GM10266 (cell line): ENCODE results near the gene ZNF660.

ENCODE experiments used
- DNase-seq: peaks from one replicate; pipeline ENCODE4 v3.0.0; 2012; ENCODE audit errors: extremely low spot score
- CTCF ChIP-seq: IDR thresholded peaks from 2 replicates; pipeline ENCODE4 v1.5.1; 2012; ENCODE audit warnings: mild to moderate bottlenecking, low read depth; ENCODE audit not compliant: control insufficient read depth, insufficient read depth; ENCODE audit errors: missing control alignments

Gene ZNF660

GRCh38 chr3:44601749-44602148 lies 17.0 kb downstream of the ZNF660 start:
- DNase-seq = no peak
- TF ChIP-seq CTCF = no peak

DNA sequence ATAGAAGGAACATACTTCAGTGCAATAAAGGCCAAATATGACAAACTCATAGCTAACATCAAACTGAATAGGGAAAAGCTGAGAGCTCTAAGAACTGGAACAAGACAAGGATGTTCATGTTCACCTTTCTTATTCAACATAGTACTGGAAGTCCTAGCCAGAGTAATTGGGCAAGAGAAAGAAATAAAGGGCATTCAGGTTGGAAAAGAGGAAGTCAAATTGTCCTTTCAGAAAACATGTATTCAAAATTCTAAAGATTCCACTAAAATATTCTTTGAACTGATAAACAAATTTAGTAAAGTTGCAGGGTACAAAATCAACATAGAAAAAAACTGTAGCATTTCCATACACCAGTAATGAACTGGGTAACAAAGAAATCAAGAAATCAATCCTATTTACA lies 27.9 kb downstream of the ZNF660 start:
- no peak for DNase-seq
- no peak for TF ChIP-seq CTCF

GRCh38 chr3:44624749-44625480 lies 40.2 kb downstream of the ZNF660 start, which contains the start of gene ZNF197:
Gene ZNF197 (plus strand): TSS chr3:44625036. CDS start chr3:44629155, 4,119 bp downstream.
- TF ChIP-seq CTCF = peak; percentile 24
- peak; percentile 75 for DNase-seq

GRCh38 chr3:44628716-44629115 lies 44.0 kb downstream of the ZNF660 start:
- no peak for TF ChIP-seq CTCF
- DNase-seq = no peak

DNA sequence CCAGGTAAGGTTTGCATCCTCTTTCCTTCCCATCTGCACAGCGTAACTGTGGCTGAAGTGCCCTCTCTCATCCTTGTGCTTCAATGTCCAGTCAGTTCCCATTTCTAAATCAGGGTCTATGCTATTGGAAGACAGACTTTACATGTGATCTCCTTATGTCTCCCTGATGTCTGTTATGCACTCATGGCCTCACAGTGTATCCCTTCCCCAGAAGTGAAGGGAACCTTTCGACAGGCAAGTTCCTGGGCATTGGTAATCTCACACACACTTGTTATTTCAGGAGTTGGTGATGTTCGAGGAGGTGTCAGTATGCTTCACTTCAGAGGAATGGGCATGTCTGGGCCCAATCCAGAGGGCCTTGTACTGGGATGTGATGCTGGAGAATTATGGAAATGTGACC lies 47.4 kb downstream of the ZNF660 start:
- no peak for TF ChIP-seq CTCF
- DNase-seq = no peak

- no peak for TF ChIP-seq CTCF
- DNase-seq = no peak
Observed at GRCh38 chr3:44642337-44642736, 57.6 kb downstream of the ZNF660 start.

DNA sequence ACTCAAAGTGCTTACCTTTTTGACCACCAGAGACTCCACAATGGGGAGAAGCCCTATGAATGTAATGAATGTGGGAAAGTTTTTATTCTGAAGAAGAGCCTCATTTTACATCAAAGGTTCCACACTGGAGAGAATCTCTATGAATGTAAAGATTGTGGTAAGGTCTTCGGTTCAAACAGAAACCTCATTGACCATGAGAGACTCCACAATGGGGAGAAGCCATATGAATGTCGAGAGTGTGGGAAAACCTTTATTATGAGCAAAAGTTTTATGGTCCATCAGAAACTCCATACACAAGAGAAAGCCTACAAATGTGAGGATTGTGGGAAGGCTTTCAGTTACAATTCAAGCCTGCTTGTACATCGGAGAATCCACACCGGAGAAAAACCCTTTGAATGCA lies 58.3 kb downstream of the ZNF660 start:
- DNase-seq = no peak
- no peak for TF ChIP-seq CTCF
